GM19099 (cell line): ENCODE data around the gene ICA1.

Experiments
- POLR2A ChIP-seq: IDR thresholded peaks from 3 replicates; pipeline ENCODE4 v1.6.1; 2011; ENCODE audit warnings: low read depth; ENCODE audit not compliant: insufficient read length; ENCODE audit errors: extremely low read depth

Gene ICA1

GRCh38 chr7:8197994-8198698 lies 63.8 kb downstream of the ICA1 start:
- no peak for TF ChIP-seq POLR2A

- TF ChIP-seq POLR2A, result no peak
These were observed 69.1 kb downstream of the ICA1 start for GRCh38 chr7:8192897-8193296.

- TF ChIP-seq POLR2A, result no peak
These were observed 71.7 kb downstream of the ICA1 start for GRCh38 chr7:8190119-8190895.

- no peak for TF ChIP-seq POLR2A
These were observed 72.3 kb downstream of the ICA1 start for GRCh38 chr7:8189625-8190024.

GRCh38 chr7:8185926-8186683 lies 75.9 kb downstream of the ICA1 start:
- TF ChIP-seq POLR2A, result no peak

- no peak for TF ChIP-seq POLR2A
These were observed 77.7 kb downstream of the ICA1 start for GRCh38 chr7:8184221-8184620.

GRCh38 chr7:8179486-8179885 lies 82.5 kb downstream of the ICA1 start:
- no peak for TF ChIP-seq POLR2A

GRCh38 chr7:8178353-8178752 lies 83.6 kb downstream of the ICA1 start:
- TF ChIP-seq POLR2A, result no peak

GRCh38 chr7:8177109-8177933 lies 84.6 kb downstream of the ICA1 start:
- no peak for TF ChIP-seq POLR2A

GRCh38 chr7:8176370-8177081 lies 85.4 kb downstream of the ICA1 start:
- peak; percentile 30 for TF ChIP-seq POLR2A

GRCh38 chr7:8175929-8176369 lies 86.0 kb downstream of the ICA1 start:
- TF ChIP-seq POLR2A, result no peak

GRCh38 chr7:8172372-8173354 lies 89.3 kb downstream of the ICA1 start:
- no peak for TF ChIP-seq POLR2A

- TF ChIP-seq POLR2A, result no peak
These were observed 92.8 kb downstream of the ICA1 start for GRCh38 chr7:8169171-8169570.
